Measurements from ENCODE around the gene ARID5A.

Gene ARID5A

GRCh38 chr2:96506907-96507240, 29.7 kb upstream of the ARID5A start:
- in situ Hi-C loops (cut with MboI; ENCODE audit: low sequenced_read_pairs): no loop called here

GRCh38 chr2:96507957-96508520, 28.5 kb upstream of the ARID5A start:
- in situ Hi-C loops (cut with MboI; ENCODE audit: low sequenced_read_pairs): no loop called here

- in situ Hi-C loops (cut with MboI; ENCODE audit: low sequenced_read_pairs): no loop called here
Measured at GRCh38 chr2:96508521-96509113, 27.9 kb upstream of the ARID5A start.

- in situ Hi-C loops (cut with MboI; ENCODE audit: low sequenced_read_pairs): no loop called here
Measured at GRCh38 chr2:96509114-96509846, 27.3 kb upstream of the ARID5A start.

GRCh38 chr2:96509847-96510230, 26.7 kb upstream of the ARID5A start:
- in situ Hi-C loops (cut with MboI; ENCODE audit: low sequenced_read_pairs): no loop called here

GRCh38 chr2:96510931-96511595, 25.5 kb upstream of the ARID5A start:
- in situ Hi-C loops (cut with MboI; ENCODE audit: low sequenced_read_pairs): no loop called here

GRCh38 chr2:96511851-96512250, 24.7 kb upstream of the ARID5A start:
- in situ Hi-C loops (cut with MboI; ENCODE audit: low sequenced_read_pairs): no loop called here

GRCh38 chr2:96512341-96512740, 24.2 kb upstream of the ARID5A start:
- in situ Hi-C loops (cut with MboI; ENCODE audit: low sequenced_read_pairs): no loop called here

- in situ Hi-C loops (cut with MboI; ENCODE audit: low sequenced_read_pairs): no loop called here
Measured at GRCh38 chr2:96514521-96514920, 22.0 kb upstream of the ARID5A start.

- in situ Hi-C loops (cut with MboI; ENCODE audit: low sequenced_read_pairs): no loop called here
Measured at GRCh38 chr2:96517079-96517478, 19.5 kb upstream of the ARID5A start.

- in situ Hi-C loops (cut with MboI; ENCODE audit: low sequenced_read_pairs): no loop called here
Measured at GRCh38 chr2:96520231-96520630, 16.3 kb upstream of the ARID5A start.

GRCh38 chr2:96520697-96521096, 15.9 kb upstream of the ARID5A start:
- in situ Hi-C loops (cut with MboI; ENCODE audit: low sequenced_read_pairs): no loop called here

GRCh38 chr2:96521219-96521618, 15.3 kb upstream of the ARID5A start:
- in situ Hi-C loops (cut with MboI; ENCODE audit: low sequenced_read_pairs): no loop called here

GRCh38 chr2:96522304-96523203, 14.0 kb upstream of the ARID5A start:
- in situ Hi-C loops (cut with MboI; ENCODE audit: low sequenced_read_pairs): no loop called here

- in situ Hi-C loops (cut with MboI; ENCODE audit: low sequenced_read_pairs): no loop called here
Measured at GRCh38 chr2:96523659-96524481, 12.7 kb upstream of the ARID5A start.

- in situ Hi-C loops (cut with MboI; ENCODE audit: low sequenced_read_pairs): no loop called here
Measured at GRCh38 chr2:96524482-96525210, 11.9 kb upstream of the ARID5A start.

- in situ Hi-C loops (cut with MboI; ENCODE audit: low sequenced_read_pairs): no loop called here
Measured at GRCh38 chr2:96525211-96525507, 11.4 kb upstream of the ARID5A start.

GRCh38 chr2:96526101-96526591, 10.4 kb upstream of the ARID5A start:
- in situ Hi-C loops (cut with MboI; ENCODE audit: low sequenced_read_pairs): no loop called here

GRCh38 chr2:96526615-96527285, 9.8 kb upstream of the ARID5A start:
- in situ Hi-C loops (cut with MboI; ENCODE audit: low sequenced_read_pairs): no loop called here

Data from hTERT RPE-1 (cell line).